GM10847 (cell line): ENCODE data around the gene DHRS2.

Source experiments
- POLR2A ChIP-seq: IDR thresholded peaks from 2 replicates; pipeline ENCODE4 v1.6.1; 2011; ENCODE audit not compliant: insufficient read length; ENCODE audit errors: extremely low read depth

DHRS2 gene

DNA sequence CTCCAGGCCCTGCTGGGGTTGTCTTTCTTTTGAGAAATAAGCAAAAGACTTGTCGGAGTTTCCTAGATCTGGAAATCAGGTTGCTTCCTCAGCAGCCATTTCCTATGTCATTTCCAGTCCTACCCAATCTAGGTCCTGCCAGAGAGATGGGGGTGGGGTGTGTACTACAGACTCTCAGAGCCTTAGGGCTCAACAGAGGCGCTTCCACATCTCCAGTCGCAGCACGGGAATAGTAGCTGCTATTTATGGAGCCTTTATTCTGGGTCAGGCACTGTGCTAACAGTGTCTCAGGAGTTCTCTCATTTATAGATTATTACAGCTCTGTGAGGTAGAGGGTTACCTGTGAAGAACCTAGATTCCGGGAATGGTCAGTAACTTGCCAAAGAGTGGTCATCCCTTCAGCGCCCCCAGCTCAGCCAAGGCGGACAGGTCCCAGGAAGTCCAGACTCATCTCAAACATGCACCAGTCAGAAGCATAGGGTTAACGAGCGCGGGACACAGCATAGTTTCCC is 21.9 kb downstream of the DHRS2 start:
- no peak for TF ChIP-seq POLR2A

DNA sequence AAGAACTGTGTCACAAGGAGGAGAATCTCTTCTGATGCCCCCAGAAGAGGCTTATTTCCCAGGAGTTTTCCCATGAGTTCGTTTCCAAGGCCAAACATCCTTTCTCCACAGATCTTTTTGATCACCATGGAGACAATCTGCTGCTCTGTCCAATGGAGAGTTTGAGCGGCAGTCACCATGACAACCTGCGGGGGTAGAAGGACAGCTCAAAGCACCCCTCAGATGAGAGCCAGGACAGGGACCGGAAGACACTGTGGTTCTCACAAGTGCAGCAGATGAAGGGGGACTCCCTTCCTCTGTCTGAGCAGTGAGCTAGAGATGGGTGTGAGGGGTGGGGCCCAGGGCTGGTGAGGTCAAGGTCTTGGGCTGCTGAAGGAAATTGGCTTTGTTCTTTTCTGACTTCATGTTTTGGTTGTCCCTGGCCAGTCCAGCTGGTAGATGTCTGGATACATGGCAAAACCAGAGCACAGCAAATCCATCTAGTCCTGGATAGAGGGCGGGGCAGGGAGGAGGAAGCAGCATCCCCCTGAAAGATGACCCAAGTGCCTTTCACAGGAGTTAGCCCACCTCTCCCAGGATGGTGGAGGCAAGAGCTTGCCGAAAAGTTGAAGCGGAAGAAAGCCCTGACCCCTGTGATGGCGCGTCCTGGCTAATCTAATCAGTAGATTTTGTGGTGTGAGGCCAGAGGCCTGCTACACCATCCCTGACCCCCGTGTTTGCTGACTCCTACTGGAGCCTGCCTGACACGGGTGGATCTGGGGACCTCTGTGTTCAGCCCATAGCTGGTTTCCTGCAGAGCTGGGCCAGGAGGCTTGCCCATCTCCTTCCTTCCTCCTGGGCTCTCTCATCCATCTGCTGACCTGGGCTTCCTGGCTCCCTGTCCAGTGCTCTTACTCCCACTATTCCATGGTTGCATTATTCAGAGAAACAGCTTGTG is 24.4 kb downstream of the DHRS2 start:
- no peak for TF ChIP-seq POLR2A

DNA sequence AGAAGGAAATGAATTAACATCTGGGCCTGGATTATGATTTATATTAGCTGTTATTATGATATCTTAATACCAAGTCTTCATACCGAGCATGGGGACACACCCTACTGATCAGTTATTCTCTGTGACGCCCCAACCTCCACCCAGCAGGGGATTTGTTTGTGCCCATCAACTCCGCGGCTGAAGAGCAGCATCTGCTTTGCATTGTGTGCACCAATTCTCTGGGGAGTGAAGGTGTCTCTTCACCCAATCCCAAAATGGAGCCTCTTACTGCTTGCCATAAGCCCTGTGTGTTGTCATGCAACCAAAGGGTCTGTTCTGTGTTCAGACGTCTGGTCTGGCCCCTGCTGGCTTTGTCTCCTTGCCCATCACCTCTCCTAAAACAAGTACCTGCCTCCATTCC is 25.4 kb downstream of the DHRS2 start:
- no peak for TF ChIP-seq POLR2A

DNA sequence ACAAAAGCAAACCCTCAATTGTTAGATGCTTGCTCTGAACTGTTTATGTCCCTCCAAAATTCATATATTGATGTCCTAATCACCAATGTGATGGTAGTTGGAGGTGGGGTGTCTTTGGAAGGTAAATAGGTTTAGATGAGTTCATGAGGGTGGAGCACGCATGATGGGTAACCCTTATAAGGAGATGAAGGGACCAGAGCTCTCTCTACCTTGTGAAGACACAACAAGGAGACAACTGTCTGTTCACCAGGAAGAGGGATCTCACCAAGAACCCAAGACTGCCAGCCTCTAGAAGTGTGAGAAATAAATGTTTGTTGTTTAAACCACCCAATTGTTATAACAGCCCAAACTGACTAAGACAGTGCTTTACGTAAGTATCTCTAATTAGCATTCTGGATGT is 27.0 kb downstream of the DHRS2 start:
- TF ChIP-seq POLR2A = no peak

DNA sequence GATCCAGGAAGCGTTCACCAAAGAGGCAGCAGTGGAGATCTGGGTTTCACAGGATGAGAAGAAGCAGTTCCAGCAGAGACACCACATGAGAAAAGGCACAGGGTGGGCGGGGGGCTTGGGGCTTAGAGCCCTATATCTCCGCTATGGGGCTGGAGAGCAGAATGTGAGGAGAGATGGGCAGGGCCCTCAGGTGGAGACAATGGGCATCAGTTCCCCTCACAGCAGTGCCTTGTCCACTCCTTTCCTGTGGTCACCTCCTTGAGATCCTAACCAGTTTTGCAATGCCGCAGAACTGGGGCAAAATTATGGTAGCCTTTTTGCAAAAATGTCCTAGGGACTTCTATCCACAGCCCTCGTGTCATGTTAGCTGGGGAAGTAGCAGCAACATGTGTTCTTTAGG is 27.5 kb downstream of the DHRS2 start:
- TF ChIP-seq POLR2A = no peak

- TF ChIP-seq POLR2A = no peak
Observed at GRCh38 chr14:23664207-23664885, 28.2 kb downstream of the DHRS2 start.

GRCh38 chr14:23665302-23666016 is 29.3 kb downstream of the DHRS2 start:
- no peak for TF ChIP-seq POLR2A

DNA sequence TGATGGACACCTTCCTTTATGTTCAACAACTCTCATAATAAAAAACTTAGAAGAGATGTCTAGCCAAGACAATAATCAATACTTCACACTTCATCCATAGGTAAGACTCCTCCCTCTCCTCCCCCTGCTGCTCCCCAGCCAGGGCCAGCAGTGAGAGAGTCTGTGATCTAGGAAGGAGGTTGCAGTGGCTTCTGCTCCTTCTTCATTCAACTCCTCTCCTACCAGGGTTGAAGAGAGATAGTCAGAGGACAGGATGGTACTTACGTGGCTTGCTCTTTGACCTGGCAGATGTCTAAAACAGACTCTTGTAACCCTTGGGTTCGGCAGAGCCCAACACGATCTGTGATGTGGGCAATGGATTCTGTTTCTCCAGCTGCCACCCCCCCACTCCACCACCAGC is 31.0 kb downstream of the DHRS2 start:
- no peak for TF ChIP-seq POLR2A

- TF ChIP-seq POLR2A = no peak
Observed at GRCh38 chr14:23669441-23669840, 33.3 kb downstream of the DHRS2 start.

GRCh38 chr14:23670481-23670880 is 34.3 kb downstream of the DHRS2 start:
- no peak for TF ChIP-seq POLR2A

GRCh38 chr14:23672200-23672599 is 36.0 kb downstream of the DHRS2 start:
- TF ChIP-seq POLR2A = no peak

DNA sequence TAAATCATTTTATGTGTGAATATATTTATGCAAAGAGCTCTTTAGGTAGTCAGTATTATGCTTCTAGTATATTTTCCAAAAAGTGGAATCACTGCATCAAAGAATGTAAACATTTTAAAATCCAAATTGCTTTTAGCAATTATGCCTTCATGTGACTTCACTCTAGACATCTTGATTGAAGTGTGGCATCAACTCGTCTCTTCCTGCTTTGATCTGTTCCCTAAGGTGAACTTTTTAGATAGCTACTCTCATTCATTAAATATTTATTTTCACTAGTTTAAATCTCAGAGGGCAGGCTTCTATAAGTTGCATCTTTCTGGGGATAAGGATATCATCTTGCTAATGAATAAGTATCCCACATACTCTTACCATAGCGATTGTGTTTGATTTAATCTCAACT is 39.2 kb downstream of the DHRS2 start:
- no peak for TF ChIP-seq POLR2A

DNA sequence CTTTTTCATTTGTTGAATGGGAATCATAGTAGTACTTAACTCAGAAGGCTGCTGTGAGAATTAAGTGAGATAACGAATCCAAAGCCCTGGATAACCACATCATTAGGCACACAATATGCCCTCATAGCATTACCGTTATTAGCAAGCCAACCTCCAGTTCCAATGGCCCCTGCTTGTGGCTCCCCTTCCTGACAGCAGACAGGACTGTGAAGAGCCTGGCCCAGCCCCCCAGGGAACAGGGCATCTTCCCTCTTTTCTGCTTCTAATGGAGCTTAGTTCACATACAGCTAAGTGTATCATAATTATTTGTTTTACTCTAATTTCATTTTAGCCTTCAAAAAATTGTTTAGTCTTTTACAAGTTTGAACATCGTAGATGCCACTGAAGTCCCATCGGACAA is 39.7 kb downstream of the DHRS2 start:
- no peak for TF ChIP-seq POLR2A

DNA sequence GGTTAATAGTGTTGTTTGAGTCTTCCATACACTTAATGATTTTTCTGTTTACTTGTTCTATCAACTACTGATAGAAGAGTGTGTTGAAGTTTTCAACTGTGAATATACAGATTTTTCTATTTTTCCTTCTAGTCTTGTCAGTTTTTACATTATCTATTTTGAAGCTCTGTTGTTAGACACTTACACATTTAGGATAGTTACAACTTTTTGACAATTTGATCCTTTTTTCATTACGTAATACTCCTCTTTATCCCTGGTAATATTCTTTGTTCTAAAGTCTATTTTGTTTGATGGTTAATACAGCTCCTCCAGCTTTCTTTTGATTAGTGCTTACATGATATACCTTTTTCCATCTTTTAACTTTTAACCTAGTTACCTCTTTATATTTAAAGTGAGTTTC is 45.2 kb downstream of the DHRS2 start:
- no peak for TF ChIP-seq POLR2A

GRCh38 chr14:23692416-23692815 is 56.3 kb downstream of the DHRS2 start:
- TF ChIP-seq POLR2A = no peak
